NB4 (cell line): Measurements from ENCODE around the gene TBX10.
A peak's percentile ranks its signal among the peaks of the same experiment; 100 is the strongest.

ENCODE experiments used
- DNase-seq: peaks from one replicate; pipeline ENCODE4 v3.0.0; 2010; ENCODE audit warnings: low read depth
- H3K4me3 ChIP-seq: one replicate; pipeline ENCODE4 v1.5.1; 2011; ENCODE audit warnings: mild to moderate bottlenecking, low read depth, low read length, moderate library complexity
- MYC ChIP-seq: IDR thresholded peaks from 2 replicates; pipeline ENCODE4 v1.6.1; 2011; ENCODE audit warnings: low read depth, low read length
- POLR2A ChIP-seq: IDR thresholded peaks from 2 replicates; pipeline ENCODE4 v1.6.1; 2011; ENCODE audit warnings: mild to moderate bottlenecking; ENCODE audit not compliant: insufficient read length; ENCODE audit errors: extremely low read depth
- TF ChIP-seq, protein P1 (sequence below): IDR thresholded peaks from one replicate; pipeline ENCODE4 v1.5.1; 2012; ENCODE audit warnings: low read depth, low read length
- TF ChIP-seq, protein P2 (sequence below): IDR thresholded peaks from 2 replicates; pipeline ENCODE4 v1.6.1; 2011; ENCODE audit warnings: low read depth, low read length

The TBX10 gene

DNA sequence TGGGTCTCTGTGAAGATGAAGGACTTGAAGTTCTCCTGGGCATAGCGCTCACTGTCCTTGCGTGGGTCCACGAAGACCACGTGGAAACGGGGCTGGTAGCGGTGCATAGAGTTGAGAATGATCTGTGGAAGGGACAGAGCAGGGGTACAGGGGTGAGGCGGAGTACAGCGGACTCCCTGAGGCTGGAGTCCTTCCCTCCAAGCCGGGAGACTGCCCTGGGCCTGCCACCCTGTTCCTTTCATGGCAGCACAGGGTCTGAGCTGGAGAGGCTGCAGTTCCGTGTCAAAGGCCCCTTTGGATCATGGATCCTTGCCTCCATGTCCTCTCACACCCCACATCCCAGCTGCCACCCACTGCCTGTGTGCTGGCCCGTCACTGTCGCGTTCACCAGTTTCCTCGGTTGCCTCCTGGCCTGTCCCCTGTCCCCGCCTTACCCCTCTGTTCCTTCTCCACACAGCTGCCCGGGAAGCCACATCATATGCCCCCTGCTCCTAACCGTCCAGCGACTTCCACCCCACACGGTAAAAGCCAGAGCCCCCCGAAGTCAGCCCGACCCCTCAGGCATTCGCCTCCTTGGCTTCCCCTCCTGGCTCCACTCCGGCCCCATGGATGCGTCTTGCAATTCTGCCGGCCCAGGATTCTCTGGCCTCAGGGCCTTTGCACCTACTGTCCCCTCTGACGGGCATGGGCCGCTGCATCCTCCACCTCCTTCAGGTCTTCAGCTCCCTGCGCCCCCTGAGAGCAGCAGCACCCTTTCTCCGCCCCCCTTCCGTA, 6.4 kb downstream of the TBX10 start:
- no peak overlapping the region for H3K4me3 ChIP-seq
- no peak for DNase-seq
- TF ChIP-seq POLR2A (no peak), MYC (no peak)
- TF ChIP-seq, protein P1, sequence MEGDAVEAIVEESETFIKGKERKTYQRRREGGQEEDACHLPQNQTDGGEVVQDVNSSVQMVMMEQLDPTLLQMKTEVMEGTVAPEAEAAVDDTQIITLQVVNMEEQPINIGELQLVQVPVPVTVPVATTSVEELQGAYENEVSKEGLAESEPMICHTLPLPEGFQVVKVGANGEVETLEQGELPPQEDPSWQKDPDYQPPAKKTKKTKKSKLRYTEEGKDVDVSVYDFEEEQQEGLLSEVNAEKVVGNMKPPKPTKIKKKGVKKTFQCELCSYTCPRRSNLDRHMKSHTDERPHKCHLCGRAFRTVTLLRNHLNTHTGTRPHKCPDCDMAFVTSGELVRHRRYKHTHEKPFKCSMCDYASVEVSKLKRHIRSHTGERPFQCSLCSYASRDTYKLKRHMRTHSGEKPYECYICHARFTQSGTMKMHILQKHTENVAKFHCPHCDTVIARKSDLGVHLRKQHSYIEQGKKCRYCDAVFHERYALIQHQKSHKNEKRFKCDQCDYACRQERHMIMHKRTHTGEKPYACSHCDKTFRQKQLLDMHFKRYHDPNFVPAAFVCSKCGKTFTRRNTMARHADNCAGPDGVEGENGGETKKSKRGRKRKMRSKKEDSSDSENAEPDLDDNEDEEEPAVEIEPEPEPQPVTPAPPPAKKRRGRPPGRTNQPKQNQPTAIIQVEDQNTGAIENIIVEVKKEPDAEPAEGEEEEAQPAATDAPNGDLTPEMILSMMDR = no peak
- TF ChIP-seq, protein P2, sequence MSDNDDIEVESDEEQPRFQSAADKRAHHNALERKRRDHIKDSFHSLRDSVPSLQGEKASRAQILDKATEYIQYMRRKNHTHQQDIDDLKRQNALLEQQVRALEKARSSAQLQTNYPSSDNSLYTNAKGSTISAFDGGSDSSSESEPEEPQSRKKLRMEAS = no peak

DNA sequence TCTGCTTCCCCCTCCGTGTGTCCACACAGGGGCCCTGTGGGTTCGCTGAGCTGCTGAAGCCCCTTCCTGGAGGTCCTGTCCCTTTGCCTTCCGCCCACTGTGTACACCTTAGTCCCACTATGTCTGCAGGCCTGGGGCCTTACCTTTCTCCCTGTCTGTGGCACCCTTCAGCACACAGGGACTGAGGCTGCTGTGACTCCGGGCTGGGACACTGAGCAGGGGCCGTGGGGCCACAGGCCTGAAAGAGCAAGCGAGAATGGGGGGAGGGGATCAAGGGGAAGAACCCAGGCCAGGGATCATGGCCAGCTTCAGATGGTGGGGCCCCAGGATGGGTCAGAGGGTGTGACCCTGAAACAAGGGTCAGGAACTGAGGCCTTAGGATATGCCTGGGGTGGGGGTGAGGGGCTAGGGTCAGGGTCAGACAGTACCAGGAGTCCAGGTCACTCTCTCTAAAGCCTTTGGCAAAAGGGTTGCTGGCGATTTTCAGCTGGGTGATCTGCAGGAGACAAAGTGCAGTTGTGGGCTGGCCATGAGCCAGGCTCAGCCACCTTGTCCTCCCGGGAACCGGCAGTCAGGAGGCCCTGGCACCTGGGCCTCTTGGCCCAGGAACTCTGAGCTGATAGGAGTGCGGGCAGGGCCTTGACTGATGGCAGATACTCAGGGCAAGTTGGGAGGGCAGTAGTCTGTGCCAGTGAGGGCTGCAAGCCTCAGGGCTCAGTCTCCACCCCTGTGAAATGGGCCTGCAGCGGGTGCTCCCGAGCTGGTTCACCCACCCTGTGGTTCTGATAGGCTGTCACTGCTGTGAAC, 7.2 kb downstream of the TBX10 start:
- TF ChIP-seq, protein P1 = no peak
- TF ChIP-seq, protein P2 = no peak
- TF ChIP-seq MYC (no peak), POLR2A (no peak)
- no peak overlapping the region for H3K4me3 ChIP-seq
- DNase-seq = no peak

DNA sequence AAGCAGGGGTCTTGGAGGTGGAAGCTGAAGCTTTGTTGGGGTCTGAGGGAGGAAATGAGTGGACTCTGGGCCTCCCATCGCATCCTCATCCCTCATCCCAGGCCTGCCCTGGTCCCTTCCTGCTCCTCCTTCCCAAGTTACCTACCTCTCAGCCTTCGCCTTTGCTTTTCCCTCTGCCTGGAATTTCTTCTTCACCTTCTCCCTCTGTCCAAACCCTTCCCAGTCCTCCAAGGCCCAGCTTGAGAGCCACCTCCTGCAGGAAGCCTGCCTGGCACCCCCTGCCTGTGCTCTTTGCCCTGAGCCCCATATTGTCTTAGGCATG, 7.7 kb downstream of the TBX10 start:
- no peak overlapping the region for H3K4me3 ChIP-seq
- DNase-seq = no peak
- TF ChIP-seq POLR2A (no peak), MYC (no peak)
- TF ChIP-seq, protein P2 = no peak
- TF ChIP-seq, protein P1 = no peak

DNA sequence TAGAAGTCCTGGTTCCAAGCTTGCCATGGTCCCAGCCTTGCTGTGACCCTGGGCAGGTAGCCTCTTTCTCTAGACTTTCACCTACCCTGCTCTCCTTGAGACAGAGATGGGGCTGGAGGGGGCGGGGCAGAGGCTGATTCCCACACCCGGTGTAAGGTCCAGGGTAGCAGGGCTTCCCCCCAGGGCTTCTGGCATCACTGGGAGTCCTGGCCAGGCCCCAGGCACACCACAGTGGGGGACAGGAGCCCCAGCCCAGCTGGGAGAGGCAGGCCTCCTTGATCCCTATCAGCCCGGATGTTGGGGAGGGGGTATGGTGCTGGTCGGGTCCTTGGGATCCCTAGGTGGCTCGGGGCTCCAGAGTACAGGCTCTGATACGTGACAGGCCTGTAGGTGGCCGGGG, 8.2 kb downstream of the TBX10 start:
- no peak overlapping the region for H3K4me3 ChIP-seq
- no peak for DNase-seq
- TF ChIP-seq MYC (no peak), POLR2A (no peak)
- TF ChIP-seq, protein P2 = no peak
- TF ChIP-seq, protein P1 = no peak

DNA sequence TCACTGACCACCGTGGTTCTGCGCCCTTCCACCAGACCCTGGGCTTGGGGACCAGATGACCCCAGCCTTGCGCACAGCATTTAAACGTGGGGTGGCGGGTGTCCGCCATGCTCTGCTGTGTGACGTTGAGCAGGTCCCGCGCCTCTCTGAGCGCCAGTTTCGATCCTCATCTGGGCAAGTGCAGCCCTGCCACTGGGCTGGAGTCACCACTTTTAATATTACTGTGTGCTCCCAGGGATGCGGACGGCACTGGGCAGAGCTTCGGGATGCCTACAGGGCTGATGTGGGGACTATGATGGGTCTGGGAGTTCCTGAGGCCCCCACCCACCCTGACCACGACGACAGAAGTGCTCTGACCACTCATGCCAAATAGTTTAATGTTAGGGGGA, 8.6 kb downstream of the TBX10 start:
- TF ChIP-seq, protein P1 = no peak
- TF ChIP-seq MYC (no peak), POLR2A (no peak)
- TF ChIP-seq, protein P2 = no peak
- peak overlapping the region; percentile 57 for H3K4me3 ChIP-seq
- no peak for DNase-seq
